ENCODE data around the gene NUTM2A.
"Not testable (repeated sequence)": the region's sequence is repeated elsewhere in the genome, so short reads cannot be mapped to it uniquely, and the experiment has no call there.

DNA sequence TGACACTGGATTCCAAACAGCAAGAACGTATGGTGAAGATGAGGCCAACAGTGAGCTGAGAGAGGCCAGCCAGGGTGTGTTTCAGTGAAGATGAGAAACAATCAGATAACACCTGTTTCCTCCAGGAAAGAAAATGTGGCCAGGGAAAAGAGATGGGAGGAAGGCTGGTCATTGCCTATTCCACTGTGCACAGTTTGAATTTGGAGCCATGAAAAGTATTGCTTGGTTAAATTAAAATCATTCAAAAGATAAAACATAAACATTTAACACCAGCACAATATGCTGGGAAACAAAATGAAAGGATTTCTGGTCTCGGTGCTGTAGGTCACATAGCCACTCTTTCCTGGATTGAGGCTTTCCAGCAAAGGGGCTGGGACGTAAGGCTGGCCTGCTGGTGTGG, at the start of gene NUTM2A:
- TF ChIP-seq POLR2A (IDR thresholded peaks at IDR 0.05), result not testable (repeated sequence)
- TF ChIP-seq, protein P1, sequence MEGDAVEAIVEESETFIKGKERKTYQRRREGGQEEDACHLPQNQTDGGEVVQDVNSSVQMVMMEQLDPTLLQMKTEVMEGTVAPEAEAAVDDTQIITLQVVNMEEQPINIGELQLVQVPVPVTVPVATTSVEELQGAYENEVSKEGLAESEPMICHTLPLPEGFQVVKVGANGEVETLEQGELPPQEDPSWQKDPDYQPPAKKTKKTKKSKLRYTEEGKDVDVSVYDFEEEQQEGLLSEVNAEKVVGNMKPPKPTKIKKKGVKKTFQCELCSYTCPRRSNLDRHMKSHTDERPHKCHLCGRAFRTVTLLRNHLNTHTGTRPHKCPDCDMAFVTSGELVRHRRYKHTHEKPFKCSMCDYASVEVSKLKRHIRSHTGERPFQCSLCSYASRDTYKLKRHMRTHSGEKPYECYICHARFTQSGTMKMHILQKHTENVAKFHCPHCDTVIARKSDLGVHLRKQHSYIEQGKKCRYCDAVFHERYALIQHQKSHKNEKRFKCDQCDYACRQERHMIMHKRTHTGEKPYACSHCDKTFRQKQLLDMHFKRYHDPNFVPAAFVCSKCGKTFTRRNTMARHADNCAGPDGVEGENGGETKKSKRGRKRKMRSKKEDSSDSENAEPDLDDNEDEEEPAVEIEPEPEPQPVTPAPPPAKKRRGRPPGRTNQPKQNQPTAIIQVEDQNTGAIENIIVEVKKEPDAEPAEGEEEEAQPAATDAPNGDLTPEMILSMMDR (IDR thresholded peaks at IDR 0.05), result not testable (repeated sequence)
